Measurements from ENCODE around the gene PDGFRB. TPM values are rescaled to one million over a fixed set of nuclear protein-coding genes. Genes with fewer than 3 reads are reported as not detected.

PDGFRB gene
- total RNA-seq, 1 experiment from 2014 or later = 0.34 TPM

DNA sequence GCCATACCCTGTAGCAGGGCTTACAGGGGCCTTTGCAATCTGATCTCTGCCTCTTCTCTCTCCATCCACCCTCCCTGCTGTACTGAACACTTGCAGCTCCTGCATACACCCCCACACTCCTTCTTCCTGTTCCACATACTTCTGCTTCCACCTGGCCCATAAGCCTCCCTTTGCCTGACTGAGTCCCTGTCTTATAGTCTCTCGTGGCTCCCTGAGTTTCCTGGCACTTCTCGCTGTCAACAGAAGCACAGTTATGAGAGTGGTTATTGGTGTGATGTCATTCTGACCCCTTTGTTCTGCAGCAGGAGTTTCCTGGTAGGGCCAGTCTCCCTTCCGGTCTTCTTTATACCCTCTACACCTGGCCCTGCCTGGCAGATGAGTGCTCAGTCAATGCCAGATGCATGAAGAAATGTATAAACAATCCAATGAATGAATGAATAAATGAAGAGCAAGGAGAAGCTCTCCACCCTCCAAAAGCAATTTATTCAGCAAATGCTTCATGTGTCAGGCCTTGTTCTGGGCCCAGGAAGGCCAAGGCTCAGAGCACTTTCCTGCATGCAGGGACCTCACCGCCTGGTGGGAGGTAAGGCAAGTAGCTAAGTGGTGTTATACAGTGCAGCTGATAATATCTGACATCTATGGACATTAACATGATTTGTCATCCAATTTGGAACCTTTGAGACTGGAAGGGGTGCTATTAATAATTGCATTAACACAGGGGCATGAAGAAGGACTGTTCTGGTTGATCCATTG is 48.8 kb downstream of the PDGFRB start:
- ChIA-PET POLR2A (no interaction called here), RAD21 (ENCODE audit: low non-redundant PET in 1 of 2, low total read pairs in 2 of 2, uncharacterized antibody in 2 of 2, unreplicated experiment in 2 of 2) (no interaction called here), CTCF (no interaction called here)
- Histone ChIP-seq H3K9me2 (ENCODE audit: insufficient read depth) (no peaks in the 10 kb centered on the region), H2AFZ (ENCODE audit: low read depth, low read length, poor library complexity, severe bottlenecking) (no peak overlapping the region), H3K4me1 (ENCODE audit: control insufficient read depth in 1 of 2, insufficient read depth in 2 of 2, low read length in 2 of 2) (peaks cover 0 to 7% of the 10 kb centered on the region in 2 experiments; a peak in 2 of 4 replicates), H3K9me3 (ENCODE audit: control insufficient read depth in 1 of 2, insufficient read depth in 1 of 2, low read depth in 1 of 2, low read length in 2 of 2) (no peaks in the 10 kb centered on the region), H3K79me2 (ENCODE audit: insufficient read depth, low read length) (no peaks in the 10 kb centered on the region), H3K27me3 (ENCODE audit: insufficient read depth, low read length) (no peaks in the 10 kb centered on the region), H3K4me3 (replicated peaks in 1 of 2; ENCODE audit: low read depth in 1 of 2, low read length in 2 of 2) (no peak overlapping the region), H3K4me2 (ENCODE audit: low read length) (no peak overlapping the region), H3K9ac (ENCODE audit: low read length) (no peak overlapping the region), H3K27ac (ENCODE audit: low read depth, low read length) (no peak overlapping the region), H4K20me1 (ENCODE audit: insufficient read depth) (no peaks in the 10 kb centered on the region), H3K36me3 (ENCODE audit: control insufficient read depth in 1 of 2, insufficient read depth in 2 of 2, low read length in 2 of 2) (no peaks in the 10 kb centered on the region)
- intact Hi-C loops (cut with micrococcal nuclease) = no loop called here
- DNase-seq (ENCODE audit: low read depth, low spot score) = no peak
- no TSS peak for BruUV-seq (replicated peaks)
- TF ChIP-seq, protein P1, sequence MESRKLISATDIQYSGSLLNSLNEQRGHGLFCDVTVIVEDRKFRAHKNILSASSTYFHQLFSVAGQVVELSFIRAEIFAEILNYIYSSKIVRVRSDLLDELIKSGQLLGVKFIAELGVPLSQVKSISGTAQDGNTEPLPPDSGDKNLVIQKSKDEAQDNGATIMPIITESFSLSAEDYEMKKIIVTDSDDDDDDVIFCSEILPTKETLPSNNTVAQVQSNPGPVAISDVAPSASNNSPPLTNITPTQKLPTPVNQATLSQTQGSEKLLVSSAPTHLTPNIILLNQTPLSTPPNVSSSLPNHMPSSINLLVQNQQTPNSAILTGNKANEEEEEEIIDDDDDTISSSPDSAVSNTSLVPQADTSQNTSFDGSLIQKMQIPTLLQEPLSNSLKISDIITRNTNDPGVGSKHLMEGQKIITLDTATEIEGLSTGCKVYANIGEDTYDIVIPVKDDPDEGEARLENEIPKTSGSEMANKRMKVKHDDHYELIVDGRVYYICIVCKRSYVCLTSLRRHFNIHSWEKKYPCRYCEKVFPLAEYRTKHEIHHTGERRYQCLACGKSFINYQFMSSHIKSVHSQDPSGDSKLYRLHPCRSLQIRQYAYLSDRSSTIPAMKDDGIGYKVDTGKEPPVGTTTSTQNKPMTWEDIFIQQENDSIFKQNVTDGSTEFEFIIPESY (IDR thresholded peaks at IDR 0.05; ENCODE audit: extremely low read depth, insufficient replicate concordance, low read length) = no peak
- TF ChIP-seq POLR2AphosphoS5 (IDR thresholded peaks at IDR 0.05; ENCODE audit: low read depth, low read length) = no peak
- no peak for TF ChIP-seq SIN3A (IDR thresholded peaks at IDR 0.05; ENCODE audit: low read depth)
- TF ChIP-seq RAD21 (IDR thresholded peaks at IDR 0.05; ENCODE audit: low read depth) = no peak
- TF ChIP-seq, protein P2, sequence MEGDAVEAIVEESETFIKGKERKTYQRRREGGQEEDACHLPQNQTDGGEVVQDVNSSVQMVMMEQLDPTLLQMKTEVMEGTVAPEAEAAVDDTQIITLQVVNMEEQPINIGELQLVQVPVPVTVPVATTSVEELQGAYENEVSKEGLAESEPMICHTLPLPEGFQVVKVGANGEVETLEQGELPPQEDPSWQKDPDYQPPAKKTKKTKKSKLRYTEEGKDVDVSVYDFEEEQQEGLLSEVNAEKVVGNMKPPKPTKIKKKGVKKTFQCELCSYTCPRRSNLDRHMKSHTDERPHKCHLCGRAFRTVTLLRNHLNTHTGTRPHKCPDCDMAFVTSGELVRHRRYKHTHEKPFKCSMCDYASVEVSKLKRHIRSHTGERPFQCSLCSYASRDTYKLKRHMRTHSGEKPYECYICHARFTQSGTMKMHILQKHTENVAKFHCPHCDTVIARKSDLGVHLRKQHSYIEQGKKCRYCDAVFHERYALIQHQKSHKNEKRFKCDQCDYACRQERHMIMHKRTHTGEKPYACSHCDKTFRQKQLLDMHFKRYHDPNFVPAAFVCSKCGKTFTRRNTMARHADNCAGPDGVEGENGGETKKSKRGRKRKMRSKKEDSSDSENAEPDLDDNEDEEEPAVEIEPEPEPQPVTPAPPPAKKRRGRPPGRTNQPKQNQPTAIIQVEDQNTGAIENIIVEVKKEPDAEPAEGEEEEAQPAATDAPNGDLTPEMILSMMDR (IDR thresholded peaks at IDR 0.05 in 2 of 3, conservative IDR thresholded peaks at IDR 0.05 in 1 of 3; ENCODE audit: borderline replicate concordance in 1 of 3, insufficient read depth in 1 of 3, low read depth in 2 of 3, low read length in 2 of 3) = no peak
- no peak for TF ChIP-seq CEBPB (IDR thresholded peaks at IDR 0.05; ENCODE audit: low read depth)
- TF ChIP-seq POLR2A (IDR thresholded peaks at IDR 0.05; ENCODE audit: borderline replicate concordance, extremely low read depth, insufficient read depth, insufficient read length) = no peak
- no peak for TF ChIP-seq FOSL1 (IDR thresholded peaks at IDR 0.05; ENCODE audit: low read depth)
- no peak for TF ChIP-seq SRF (IDR thresholded peaks at IDR 0.05; ENCODE audit: low read depth)
- TF ChIP-seq, protein P3, sequence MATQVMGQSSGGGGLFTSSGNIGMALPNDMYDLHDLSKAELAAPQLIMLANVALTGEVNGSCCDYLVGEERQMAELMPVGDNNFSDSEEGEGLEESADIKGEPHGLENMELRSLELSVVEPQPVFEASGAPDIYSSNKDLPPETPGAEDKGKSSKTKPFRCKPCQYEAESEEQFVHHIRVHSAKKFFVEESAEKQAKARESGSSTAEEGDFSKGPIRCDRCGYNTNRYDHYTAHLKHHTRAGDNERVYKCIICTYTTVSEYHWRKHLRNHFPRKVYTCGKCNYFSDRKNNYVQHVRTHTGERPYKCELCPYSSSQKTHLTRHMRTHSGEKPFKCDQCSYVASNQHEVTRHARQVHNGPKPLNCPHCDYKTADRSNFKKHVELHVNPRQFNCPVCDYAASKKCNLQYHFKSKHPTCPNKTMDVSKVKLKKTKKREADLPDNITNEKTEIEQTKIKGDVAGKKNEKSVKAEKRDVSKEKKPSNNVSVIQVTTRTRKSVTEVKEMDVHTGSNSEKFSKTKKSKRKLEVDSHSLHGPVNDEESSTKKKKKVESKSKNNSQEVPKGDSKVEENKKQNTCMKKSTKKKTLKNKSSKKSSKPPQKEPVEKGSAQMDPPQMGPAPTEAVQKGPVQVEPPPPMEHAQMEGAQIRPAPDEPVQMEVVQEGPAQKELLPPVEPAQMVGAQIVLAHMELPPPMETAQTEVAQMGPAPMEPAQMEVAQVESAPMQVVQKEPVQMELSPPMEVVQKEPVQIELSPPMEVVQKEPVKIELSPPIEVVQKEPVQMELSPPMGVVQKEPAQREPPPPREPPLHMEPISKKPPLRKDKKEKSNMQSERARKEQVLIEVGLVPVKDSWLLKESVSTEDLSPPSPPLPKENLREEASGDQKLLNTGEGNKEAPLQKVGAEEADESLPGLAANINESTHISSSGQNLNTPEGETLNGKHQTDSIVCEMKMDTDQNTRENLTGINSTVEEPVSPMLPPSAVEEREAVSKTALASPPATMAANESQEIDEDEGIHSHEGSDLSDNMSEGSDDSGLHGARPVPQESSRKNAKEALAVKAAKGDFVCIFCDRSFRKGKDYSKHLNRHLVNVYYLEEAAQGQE (IDR thresholded peaks at IDR 0.05; ENCODE audit: low read depth) = no peak
- no peak for ATAC-seq

Measured in HCT116 (cell line).